GM10248 (cell line): ENCODE results near the gene GREB1L.
"Not testable (repeated sequence)": the region's sequence is repeated elsewhere in the genome, so short reads cannot be mapped to it uniquely, and the experiment has no call there.

Experiments
- CTCF ChIA-PET: fragments of 300-600 bp; sonication (Branson Sonifier 250); formaldehyde crosslinking; extraction: SDS; loops from one replicate; lab custom pipeline; 2021; ENCODE audit warnings: antibody characterized with exemption; lab: Yijun Ruan, JAX
- POLR2A ChIA-PET: fragments of 350-650 bp; sonication (Branson Sonifier 250); formaldehyde crosslinking; extraction: SDS; loops from one replicate; lab custom pipeline; 2020; ENCODE audit warnings: antibody characterized with exemption; lab: Yijun Ruan, JAX
- DNase-seq: peaks from one replicate; pipeline ENCODE4 v3.0.0; 2012; ENCODE audit errors: extremely low spot score
- TF ChIP-seq, protein P1 (sequence below): IDR thresholded peaks from 2 replicates; pipeline ENCODE4 v1.5.1; 2012; ENCODE audit warnings: mild to moderate bottlenecking, low read depth; ENCODE audit errors: extremely low read depth, missing control alignments, control extremely low read depth

GREB1L gene

DNA sequence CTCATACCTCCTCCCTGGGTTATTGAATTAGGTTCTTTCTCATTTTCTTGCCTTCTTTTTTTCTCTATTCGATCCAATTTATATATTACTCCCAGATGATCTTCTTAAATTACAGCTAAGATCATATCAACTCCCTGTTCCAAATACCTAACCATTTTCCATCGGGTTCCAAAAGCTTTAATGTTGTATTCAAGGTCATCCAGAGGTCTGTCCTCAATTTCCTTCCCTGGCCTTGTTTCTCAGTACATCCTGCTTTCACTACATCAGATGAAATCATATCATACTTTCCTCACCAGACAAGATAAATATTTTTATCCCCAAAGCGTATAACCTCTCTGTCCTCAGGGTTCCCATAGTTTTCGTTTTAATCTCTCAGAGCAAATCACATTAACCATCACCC lies 36.3 kb upstream of the GREB1L start:
- no peak for DNase-seq
- ChIA-PET CTCF (interaction anchor here (1.1 kb wide), 2 partner anchors 10 to 11 kb away, joined by 3 to 4 read pairs; no protein-coding TSS in a partner anchor), POLR2A (no interaction called here)
- TF ChIP-seq, protein P1, sequence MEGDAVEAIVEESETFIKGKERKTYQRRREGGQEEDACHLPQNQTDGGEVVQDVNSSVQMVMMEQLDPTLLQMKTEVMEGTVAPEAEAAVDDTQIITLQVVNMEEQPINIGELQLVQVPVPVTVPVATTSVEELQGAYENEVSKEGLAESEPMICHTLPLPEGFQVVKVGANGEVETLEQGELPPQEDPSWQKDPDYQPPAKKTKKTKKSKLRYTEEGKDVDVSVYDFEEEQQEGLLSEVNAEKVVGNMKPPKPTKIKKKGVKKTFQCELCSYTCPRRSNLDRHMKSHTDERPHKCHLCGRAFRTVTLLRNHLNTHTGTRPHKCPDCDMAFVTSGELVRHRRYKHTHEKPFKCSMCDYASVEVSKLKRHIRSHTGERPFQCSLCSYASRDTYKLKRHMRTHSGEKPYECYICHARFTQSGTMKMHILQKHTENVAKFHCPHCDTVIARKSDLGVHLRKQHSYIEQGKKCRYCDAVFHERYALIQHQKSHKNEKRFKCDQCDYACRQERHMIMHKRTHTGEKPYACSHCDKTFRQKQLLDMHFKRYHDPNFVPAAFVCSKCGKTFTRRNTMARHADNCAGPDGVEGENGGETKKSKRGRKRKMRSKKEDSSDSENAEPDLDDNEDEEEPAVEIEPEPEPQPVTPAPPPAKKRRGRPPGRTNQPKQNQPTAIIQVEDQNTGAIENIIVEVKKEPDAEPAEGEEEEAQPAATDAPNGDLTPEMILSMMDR: no peak

DNA sequence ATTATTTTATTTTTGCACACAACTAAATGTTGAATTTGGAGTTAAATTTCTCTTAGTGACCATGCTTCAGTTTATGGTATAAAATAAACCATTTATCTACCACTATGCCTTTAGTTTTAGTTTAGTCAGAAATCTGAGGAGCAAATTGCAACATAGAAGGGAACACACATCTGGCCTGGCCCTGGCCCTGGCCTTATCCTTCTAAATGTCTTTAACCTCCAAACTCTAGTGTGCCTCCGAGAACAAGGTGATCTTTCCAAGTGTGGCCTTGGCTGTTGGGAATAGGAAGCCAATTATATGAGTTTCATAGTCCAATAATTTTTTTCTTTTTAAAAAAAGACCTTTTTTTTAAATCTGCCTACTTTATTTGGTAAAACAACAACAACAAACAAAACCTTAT lies 31.8 kb upstream of the GREB1L start:
- ChIA-PET CTCF (interaction anchor here (0.7 to 2.4 kb wide), 5 partner anchors 9 to 30 kb away, joined by 3 to 5 read pairs (median 4); no protein-coding TSS in a partner anchor), POLR2A (no interaction called here)
- TF ChIP-seq, protein P1: no peak
- no peak for DNase-seq

DNA sequence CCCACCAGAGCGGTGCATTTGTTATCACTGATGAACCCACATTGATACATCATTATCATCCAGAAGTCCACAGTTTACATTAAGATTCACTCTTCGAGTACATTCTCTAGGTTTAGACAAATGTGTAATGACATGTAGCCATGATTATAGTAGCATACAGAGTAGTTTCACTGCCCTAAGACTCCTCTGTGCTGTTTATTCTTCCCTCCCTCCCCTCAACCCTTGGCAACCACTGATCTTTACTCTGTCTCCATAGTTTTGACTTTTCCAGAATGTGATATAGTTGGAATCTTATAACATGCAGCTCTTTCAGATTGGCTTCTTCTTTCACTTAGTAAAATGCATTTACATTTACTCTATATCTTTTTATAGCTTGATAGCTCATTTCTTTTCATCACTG lies 31.2 kb upstream of the GREB1L start:
- CTCF ChIA-PET: interaction anchor here (1.0 to 1.8 kb wide), 3 partner anchors 11 to 16 kb away, joined by 3 to 5 read pairs (median 4); no protein-coding TSS in a partner anchor
- POLR2A ChIA-PET: interaction anchor here (0.7 kb wide), 1 partner anchor 270 kb away, joined by 8 read pairs; no protein-coding TSS in a partner anchor
- TF ChIP-seq, protein P1: no peak
- no peak for DNase-seq

DNA sequence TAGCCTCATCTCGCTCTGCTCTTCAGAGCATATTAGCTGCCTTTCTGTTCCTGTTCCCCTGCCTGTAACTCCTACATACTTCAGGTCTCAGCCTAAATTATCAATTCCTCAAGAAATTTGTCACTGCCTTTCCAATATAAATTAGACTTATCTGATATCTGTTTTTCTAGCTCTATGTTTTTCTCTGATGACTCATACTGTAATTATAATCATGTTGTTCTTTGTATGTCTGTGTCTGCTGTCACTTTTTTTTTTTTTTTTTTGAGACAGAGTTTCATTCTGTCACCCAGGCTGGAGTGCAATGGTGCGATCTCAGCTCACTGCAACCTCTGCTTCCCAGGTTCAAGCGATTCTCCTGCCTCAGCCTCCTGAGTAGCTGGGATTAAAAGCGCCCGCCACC lies 27.6 kb upstream of the GREB1L start:
- DNase-seq, POLR2A ChIA-PET: not testable (repeated sequence)
- CTCF ChIA-PET: interaction anchor here (1.0 to 2.3 kb wide), 3 partner anchors 13 to 34 kb away, joined by 3 to 7 read pairs (median 3); no protein-coding TSS in a partner anchor

DNA sequence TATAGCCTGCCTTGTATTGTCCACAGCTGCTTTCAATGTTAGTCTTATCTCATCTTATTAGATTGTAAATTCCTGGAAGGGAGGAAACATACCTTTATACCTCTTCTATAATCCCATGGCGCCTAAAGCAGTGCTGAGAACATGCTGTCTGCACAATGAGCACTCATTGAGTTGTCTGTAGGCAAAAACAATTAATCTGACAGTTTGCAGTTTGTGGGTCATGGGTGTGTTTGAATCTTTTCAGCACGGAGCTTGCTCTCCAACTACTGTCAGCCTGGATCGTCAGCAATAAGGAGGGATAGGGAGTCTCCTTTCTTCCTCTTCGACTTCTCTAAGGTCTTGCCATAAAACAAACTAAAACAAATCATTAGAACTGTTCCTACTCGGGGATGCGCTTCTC lies 26.5 kb upstream of the GREB1L start:
- no peak for DNase-seq
- TF ChIP-seq, protein P1: no peak
- ChIA-PET CTCF (interaction anchor here (1.0 to 2.3 kb wide), 2 partner anchors 10 to 20 kb away, joined by 3 to 7 read pairs; no protein-coding TSS in a partner anchor), POLR2A (no interaction called here)

DNA sequence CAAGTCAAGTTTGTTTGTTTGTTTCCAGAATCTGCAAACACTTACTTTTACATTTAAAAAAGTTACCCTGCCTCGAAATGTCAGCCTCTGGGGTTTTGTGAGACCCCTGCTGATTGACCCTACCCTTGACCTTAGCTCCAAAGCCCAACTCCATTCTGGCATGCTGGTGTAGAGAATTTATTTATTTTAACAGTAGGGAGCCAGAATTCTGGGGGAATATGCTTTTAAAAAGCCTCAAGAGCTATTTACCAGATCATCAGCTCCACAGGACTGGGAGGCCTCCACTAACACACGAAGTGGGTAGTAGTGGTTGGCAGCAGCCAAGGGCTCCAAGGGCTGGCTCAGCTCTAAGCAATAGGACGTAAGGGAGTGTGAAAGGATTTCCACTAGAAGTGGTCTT lies 23.2 kb upstream of the GREB1L start:
- ChIA-PET POLR2A (no interaction called here), CTCF (interaction anchor here (1.1 kb wide), 1 partner anchor 9 kb away, joined by 3 read pairs; no protein-coding TSS in a partner anchor)
- TF ChIP-seq, protein P1: no peak
- no peak for DNase-seq

DNA sequence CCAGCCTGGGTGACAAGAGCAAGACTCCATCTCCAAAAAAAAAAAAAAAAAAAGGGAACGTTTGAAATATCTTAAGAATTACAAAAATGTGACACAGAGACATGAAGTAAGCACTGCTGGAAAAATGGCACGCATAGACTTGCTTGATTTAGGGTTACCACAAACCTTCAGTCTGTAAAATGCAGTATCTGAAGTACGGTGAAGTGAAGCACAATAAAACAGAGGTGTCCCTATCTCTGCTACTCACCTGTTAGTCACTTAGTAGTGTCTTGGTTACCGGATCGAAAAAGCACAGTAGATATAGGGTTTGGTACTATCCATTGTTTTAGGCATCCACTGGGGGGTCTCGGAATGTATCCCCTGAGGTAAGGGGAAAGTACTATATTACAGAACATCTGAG lies 11.6 kb upstream of the GREB1L start:
- CTCF ChIA-PET: no interaction called here
- TF ChIP-seq, protein P1: no peak
- POLR2A ChIA-PET: no interaction called here
- no peak for DNase-seq
